PC-3 (cell line): ENCODE measurements around the gene CYP2A6. TPM values are rescaled to one million over a fixed set of nuclear protein-coding genes. Genes with fewer than 3 reads are reported as not detected.

Source experiments
- ATAC-seq: fragments of 200-7000 bp; cut with Tn5 transposase; 2 replicates; pipeline ENCODE4 v1.9.1; 2020; ENCODE audit warnings: mild to moderate bottlenecking, moderate library complexity
- BruUV-seq: library from RNA; stranded (reverse); fragments of 400-500 nt; replicated peaks from 2 replicates; lab custom pipeline; 2021; lab: Mats Ljungman, UMichigan
- CTCF ChIA-PET: fragments of 300-600 bp; sonication (Branson Sonifier 250); formaldehyde crosslinking; loops from one replicate; lab custom pipeline; 2022; ENCODE audit warnings: antibody characterized with exemption; lab: Charles Lee
- POLR2A ChIA-PET: fragments of 300-600 bp; sonication (Branson Sonifier 250); formaldehyde crosslinking; loops from one replicate; lab custom pipeline; 2022; ENCODE audit warnings: antibody characterized with exemption; ENCODE audit not compliant: unreplicated experiment; lab: Charles Lee
- DNase-seq: peaks from one replicate; pipeline ENCODE4 v3.0.0-alpha.2; 2015
- H2AFZ ChIP-seq: fragments of 300-600 bp; sonication (generic); 2 replicates; pipeline ENCODE4 v1.6.0; 2016; ENCODE audit warnings: antibody characterized with exemption, low read length
- H3F3A ChIP-seq: fragments of 300-600 bp; sonication (generic); one replicate; pipeline ENCODE4 v1.6.0; 2017; ENCODE audit warnings: antibody characterized with exemption, low read length, control low read depth, mild to moderate bottlenecking; ENCODE audit not compliant: unreplicated experiment
- H3K27ac ChIP-seq: fragments of 300-600 bp; sonication (generic); 2 replicates; pipeline ENCODE4 v1.5.1; 2016; ENCODE audit warnings: mild to moderate bottlenecking, low read length
- H3K27me3 ChIP-seq: fragments of 300-600 bp; sonication (generic); 2 replicates; pipeline ENCODE4 v1.6.1; 2016; ENCODE audit warnings: low read length, mixed read lengths
- H3K36me3 ChIP-seq: fragments of 300-600 bp; sonication (generic); 2 replicates; pipeline ENCODE4 v1.6.1; 2016; ENCODE audit warnings: low read depth, mixed run types, low read length, mixed read lengths
- H3K4me1 ChIP-seq: fragments of 300-600 bp; sonication (generic); 2 replicates; pipeline ENCODE4 v1.5.1; 2016; ENCODE audit warnings: low read length; ENCODE audit not compliant: insufficient read depth
- H3K4me2 ChIP-seq: fragments of 300-600 bp; sonication (generic); 2 replicates; pipeline ENCODE4 v1.6.0; 2016; ENCODE audit warnings: low read length
- H3K4me3 ChIP-seq: fragments of 300-600 bp; sonication (generic); 2 replicates; pipeline ENCODE4 v1.5.1; 2016; ENCODE audit warnings: mild to moderate bottlenecking, low read length, mixed read lengths
- H3K79me2 ChIP-seq: fragments of 300-600 bp; sonication (generic); 2 replicates; pipeline ENCODE4 v1.6.1; 2017; ENCODE audit warnings: low read length, mixed read lengths
- H3K9ac ChIP-seq: fragments of 300-600 bp; sonication (generic); 2 replicates; pipeline ENCODE4 v1.6.0; 2016; ENCODE audit warnings: mild to moderate bottlenecking, low read length
- H3K9me2 ChIP-seq: fragments of 300-600 bp; sonication (generic); replicated peaks from 2 replicates; pipeline ENCODE4 v1.6.1; 2016; ENCODE audit warnings: mixed run types, low read length, mixed read lengths
- H3K9me3 ChIP-seq: fragments of 300-600 bp; sonication (generic); 2 replicates; pipeline ENCODE4 v1.6.1; 2016; ENCODE audit warnings: low read length, mixed read lengths
- H4K20me1 ChIP-seq: fragments of 300-600 bp; sonication (generic); 2 replicates; pipeline ENCODE4 v1.6.1; 2016; ENCODE audit warnings: low read length, mixed read lengths
- EZH2 ChIP-seq: fragments of 300-600 bp; sonication (generic); IDR thresholded peaks from one replicate; pipeline ENCODE4 v1.6.1; 2017; ENCODE audit warnings: antibody characterized with exemption, mild to moderate bottlenecking, low read length; ENCODE audit not compliant: unreplicated experiment
- EZH2phosphoT487 ChIP-seq: fragments of 300-600 bp; sonication (generic); IDR thresholded peaks from 2 replicates; pipeline ENCODE4 v1.6.1; 2018; ENCODE audit warnings: mild to moderate bottlenecking, antibody characterized with exemption, low read length, borderline replicate concordance
- intact Hi-C: fragments of 100-400 bp; cut with micrococcal nuclease; formaldehyde crosslinking; loops from 2 replicates; pipeline ENCODE4 v1.9.0; 2023
- total RNA-seq: library from RNA; depleted of rRNA; stranded (reverse); fragments of >200 nt; gene quantifications from 2 replicates; pipeline ENCODE4 v1.2.3, GENCODE V29; 2014
- TF ChIP-seq, protein P1 (sequence below): fragments of 300-600 bp; sonication (generic); conservative IDR thresholded peaks from 2 replicates; pipeline ENCODE4 v1.5.1; 2017; ENCODE audit warnings: antibody characterized with exemption, low read depth, mild to moderate bottlenecking, low read length

CYP2A6 gene
- total RNA-seq, 1 experiment from 2014 or later = not detected

DNA sequence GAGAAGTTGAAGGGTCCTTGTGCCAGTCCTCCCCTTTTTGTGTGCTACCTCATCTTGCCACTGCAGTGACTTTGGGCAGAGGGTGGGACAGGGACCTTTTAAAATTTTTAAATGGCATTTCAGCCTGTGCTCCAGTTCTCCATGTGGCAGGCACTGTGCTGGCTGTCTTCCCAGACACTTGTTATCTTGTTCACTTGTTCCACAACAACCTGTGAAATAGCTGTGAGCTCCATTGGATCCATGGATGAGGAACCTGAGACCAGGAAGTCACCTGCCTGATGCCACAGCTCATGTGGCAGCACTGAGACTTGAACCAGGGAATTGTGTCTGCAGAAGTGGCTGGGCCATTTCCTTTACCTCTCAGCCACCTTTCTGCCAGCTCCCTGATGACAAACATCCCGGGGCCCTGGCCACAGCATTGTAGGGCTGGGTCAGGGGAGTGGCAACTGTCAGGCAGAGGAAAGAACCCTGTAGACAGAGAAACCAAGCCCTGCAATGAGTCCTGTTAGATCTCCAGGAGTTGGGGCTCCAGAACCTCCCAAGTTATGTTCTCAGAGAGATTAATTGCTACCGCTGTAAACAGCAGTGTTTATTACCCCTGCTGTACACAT, 44.9 kb downstream of the CYP2A6 start:
- Histone ChIP-seq H3K9me2 (no peaks in the 10 kb centered on the region), H3K27me3 (no peaks in the 10 kb centered on the region), H3F3A (no peaks in the 10 kb centered on the region), H3K36me3 (peaks cover 6% of the 10 kb centered on the region), H3K27ac (no peak overlapping the region), H3K9me3 (no peaks in the 10 kb centered on the region), H3K9ac (no peak overlapping the region), H3K4me1 (peaks cover 27% of the 10 kb centered on the region), H3K4me3 (no peak overlapping the region), H2AFZ (no peak overlapping the region), H4K20me1 (peaks cover 15% of the 10 kb centered on the region; the same call in 1 of the 2 replicates), H3K4me2 (no peak overlapping the region), H3K79me2 (peaks cover 51% of the 10 kb centered on the region)
- DNase-seq (no peak), ATAC-seq (no peak)
- ChIA-PET POLR2A (interaction anchor here (0.6 kb wide), 1 partner anchor 42 kb away, joined by 3 read pairs; no protein-coding TSS in a partner anchor), CTCF (no interaction called here)
- no TSS peak for BruUV-seq
- TF ChIP-seq EZH2phosphoT487 (no peak), EZH2 (no peak)
- TF ChIP-seq, protein P1, sequence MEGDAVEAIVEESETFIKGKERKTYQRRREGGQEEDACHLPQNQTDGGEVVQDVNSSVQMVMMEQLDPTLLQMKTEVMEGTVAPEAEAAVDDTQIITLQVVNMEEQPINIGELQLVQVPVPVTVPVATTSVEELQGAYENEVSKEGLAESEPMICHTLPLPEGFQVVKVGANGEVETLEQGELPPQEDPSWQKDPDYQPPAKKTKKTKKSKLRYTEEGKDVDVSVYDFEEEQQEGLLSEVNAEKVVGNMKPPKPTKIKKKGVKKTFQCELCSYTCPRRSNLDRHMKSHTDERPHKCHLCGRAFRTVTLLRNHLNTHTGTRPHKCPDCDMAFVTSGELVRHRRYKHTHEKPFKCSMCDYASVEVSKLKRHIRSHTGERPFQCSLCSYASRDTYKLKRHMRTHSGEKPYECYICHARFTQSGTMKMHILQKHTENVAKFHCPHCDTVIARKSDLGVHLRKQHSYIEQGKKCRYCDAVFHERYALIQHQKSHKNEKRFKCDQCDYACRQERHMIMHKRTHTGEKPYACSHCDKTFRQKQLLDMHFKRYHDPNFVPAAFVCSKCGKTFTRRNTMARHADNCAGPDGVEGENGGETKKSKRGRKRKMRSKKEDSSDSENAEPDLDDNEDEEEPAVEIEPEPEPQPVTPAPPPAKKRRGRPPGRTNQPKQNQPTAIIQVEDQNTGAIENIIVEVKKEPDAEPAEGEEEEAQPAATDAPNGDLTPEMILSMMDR = no peak
- intact Hi-C loops = no loop called here

DNA sequence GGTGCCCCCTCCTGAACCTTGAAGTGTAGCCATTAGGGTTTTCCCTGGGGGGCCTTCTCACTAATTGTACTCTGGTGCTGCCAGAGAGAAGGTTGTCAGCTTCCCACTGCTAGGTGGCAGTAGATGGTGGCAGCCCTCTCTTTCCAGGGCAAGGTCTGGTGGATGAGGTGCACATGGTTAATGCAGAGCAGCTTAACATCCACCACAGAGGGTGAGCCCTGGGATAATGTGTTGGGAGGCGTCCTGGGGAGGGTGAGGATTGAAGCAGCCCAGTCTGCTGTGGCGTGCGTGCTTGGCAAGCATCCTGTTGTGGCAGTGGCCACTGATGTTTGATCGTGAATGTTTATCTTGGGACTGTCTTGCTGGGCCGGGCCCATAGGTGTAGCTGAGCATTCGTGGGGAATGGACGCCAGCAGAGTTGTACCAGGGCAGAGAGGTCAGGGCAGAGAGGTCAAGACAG, 45.4 kb downstream of the CYP2A6 start:
- Histone ChIP-seq H3K4me2 (no peak overlapping the region), H3K27ac (no peak overlapping the region), H4K20me1 (peaks cover 15% of the 10 kb centered on the region; the same call in 1 of the 2 replicates), H3K79me2 (peaks cover 57% of the 10 kb centered on the region), H3K4me3 (no peak overlapping the region), H3K9me2 (no peaks in the 10 kb centered on the region), H3F3A (no peaks in the 10 kb centered on the region), H3K27me3 (no peaks in the 10 kb centered on the region), H3K9ac (no peak overlapping the region), H3K9me3 (no peaks in the 10 kb centered on the region), H2AFZ (no peak overlapping the region), H3K4me1 (peaks cover 32% of the 10 kb centered on the region), H3K36me3 (peaks cover 6% of the 10 kb centered on the region)
- intact Hi-C loops = no loop called here
- ChIA-PET CTCF (no interaction called here), POLR2A (no interaction called here)
- no TSS peak for BruUV-seq
- TF ChIP-seq, protein P1 = 0 out of 2 replicates have a peak, but pooled peaks have one; percentile 22
- TF ChIP-seq EZH2 = no peak
- no peak for ATAC-seq
- no peak for DNase-seq
